Epithelial cell of proximal tubule (primary cell): ENCODE data around the gene LDLRAD4. TPM values are rescaled to one million over a fixed set of nuclear protein-coding genes. Genes with fewer than 3 reads are reported as not detected.
A peak's percentile ranks its signal among the peaks of the same experiment; 100 is the strongest.

ENCODE experiments used
- DNase-seq: peaks from one replicate; pipeline ENCODE4 v3.0.0-alpha.2; 2011; ENCODE audit warnings: low read depth
- H3K4me3 ChIP-seq: 2 replicates; pipeline ENCODE4 v1.5.1; 2011; ENCODE audit warnings: low read depth, mild to moderate bottlenecking, low read length
- CTCF ChIP-seq: conservative IDR thresholded peaks from 2 replicates; pipeline ENCODE4 v1.5.1; 2012; ENCODE audit warnings: low read depth, mild to moderate bottlenecking, low read length
- total RNA-seq: library from RNA; depleted of rRNA; stranded (reverse); fragments of >200 nt; gene quantifications from 2 replicates; pipeline ENCODE4 v1.2.3, GENCODE V29; 2015

The LDLRAD4 gene
- total RNA-seq, 1 donor from 2014 or later = under 0.01 TPM

GRCh38 chr18:13213036-13213795 lies 5.3 kb upstream of the LDLRAD4 start:
- no peak overlapping the region for H3K4me3 ChIP-seq
- no peak for TF ChIP-seq CTCF
- DNase-seq = no peak

- TF ChIP-seq CTCF = no peak
- DNase-seq = no peak
- no peak overlapping the region for H3K4me3 ChIP-seq
Measured at GRCh38 chr18:13214609-13215008, 4.0 kb upstream of the LDLRAD4 start.

- no peak overlapping the region for H3K4me3 ChIP-seq
- DNase-seq = peak; percentile 22
- peak; percentile 77 for TF ChIP-seq CTCF
Measured at GRCh38 chr18:13216092-13216582, 2.4 kb upstream of the LDLRAD4 start.

GRCh38 chr18:13216711-13217465 lies 1.7 kb upstream of the LDLRAD4 start:
- no peak overlapping the region for H3K4me3 ChIP-seq
- no peak for TF ChIP-seq CTCF
- DNase-seq = no peak

DNA sequence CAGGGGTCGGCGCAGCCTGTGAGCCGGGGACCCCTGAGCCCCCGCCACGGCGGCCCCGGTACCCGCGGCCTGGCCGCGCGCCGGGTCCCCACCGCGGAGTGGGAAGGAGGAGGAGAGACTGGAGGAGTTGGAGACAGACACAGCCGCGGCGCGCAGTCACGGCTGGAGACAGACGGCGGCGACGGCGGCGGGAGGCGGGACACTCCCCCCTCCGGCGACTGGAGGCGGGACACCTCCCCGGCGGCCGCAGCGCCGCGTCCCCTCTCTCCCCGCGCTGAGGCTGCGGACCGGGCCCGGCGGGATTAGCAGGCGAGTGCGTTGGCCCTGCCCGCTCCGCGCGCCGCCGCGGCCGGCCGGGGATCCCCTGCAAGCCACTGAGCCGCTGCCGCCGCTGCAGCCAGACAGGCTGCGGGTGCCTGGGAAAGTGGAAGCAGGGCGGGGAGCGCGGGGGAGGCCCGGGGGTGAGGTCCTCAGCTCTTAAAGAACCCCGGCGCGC lies 1.0 kb upstream of the LDLRAD4 start:
- DNase-seq = no peak
- H3K4me3 ChIP-seq = peak overlapping the region; percentile 34

DNA sequence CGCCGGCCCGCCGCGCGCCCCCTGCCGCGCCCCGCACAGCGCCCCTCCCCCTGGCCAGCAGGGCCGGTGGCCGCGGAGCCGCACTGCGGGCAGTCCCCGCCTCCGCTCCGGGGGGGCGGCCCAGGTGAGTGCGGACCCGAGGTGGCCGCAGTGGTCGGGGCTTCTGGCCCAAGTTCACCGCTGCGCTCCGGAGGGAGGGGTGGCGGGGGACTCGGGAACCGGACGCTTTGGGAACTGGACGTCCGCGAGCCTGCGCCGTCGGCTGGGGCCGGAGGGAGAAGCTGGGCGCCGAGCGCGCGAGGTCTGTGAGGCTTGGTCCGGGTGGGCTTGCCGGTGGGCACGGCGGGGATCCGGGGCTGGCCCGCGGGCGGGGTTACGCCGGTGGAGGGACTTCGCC lies 591 bp upstream of the LDLRAD4 start:
- no peak for TF ChIP-seq CTCF
- peak overlapping the region; percentile 14 for H3K4me3 ChIP-seq

More for the DNA sequence above, 1.0 kb upstream of the LDLRAD4 start:
- TF ChIP-seq CTCF = no peak

More for the DNA sequence above, 591 bp upstream of the LDLRAD4 start:
- no peak for DNase-seq
